BE2C (cell line): ENCODE data around the gene MATN1.

Experiments used
- DNase-seq: peaks from one replicate; pipeline ENCODE4 v3.0.0-alpha.2; 2020
- H3K27me3 ChIP-seq: fragments of 250-450 bp; sonication (Bioruptor Pico); 2 replicates; pipeline ENCODE4 v1.5.1; 2020; ENCODE audit warnings: mild to moderate bottlenecking
- H3K36me3 ChIP-seq: fragments of 250-450 bp; sonication (Bioruptor Pico); 2 replicates; pipeline ENCODE4 v1.5.1; 2020; ENCODE audit warnings: mild to moderate bottlenecking
- H3K4me1 ChIP-seq: fragments of 250-450 bp; sonication (Bioruptor Pico); 2 replicates; pipeline ENCODE4 v1.5.1; 2020
- H3K4me3 ChIP-seq: 2 replicates; pipeline ENCODE4 v1.5.1; 2011; ENCODE audit warnings: low read depth, low read length
- H3K9me3 ChIP-seq: fragments of 250-450 bp; sonication (Bioruptor Pico); 2 replicates; pipeline ENCODE4 v1.5.1; 2020
- TF ChIP-seq, protein P1 (sequence below): IDR thresholded peaks from 2 replicates; pipeline ENCODE4 v1.5.1; 2012; ENCODE audit warnings: mild to moderate bottlenecking, low read depth, low read length

The MATN1 gene

DNA sequence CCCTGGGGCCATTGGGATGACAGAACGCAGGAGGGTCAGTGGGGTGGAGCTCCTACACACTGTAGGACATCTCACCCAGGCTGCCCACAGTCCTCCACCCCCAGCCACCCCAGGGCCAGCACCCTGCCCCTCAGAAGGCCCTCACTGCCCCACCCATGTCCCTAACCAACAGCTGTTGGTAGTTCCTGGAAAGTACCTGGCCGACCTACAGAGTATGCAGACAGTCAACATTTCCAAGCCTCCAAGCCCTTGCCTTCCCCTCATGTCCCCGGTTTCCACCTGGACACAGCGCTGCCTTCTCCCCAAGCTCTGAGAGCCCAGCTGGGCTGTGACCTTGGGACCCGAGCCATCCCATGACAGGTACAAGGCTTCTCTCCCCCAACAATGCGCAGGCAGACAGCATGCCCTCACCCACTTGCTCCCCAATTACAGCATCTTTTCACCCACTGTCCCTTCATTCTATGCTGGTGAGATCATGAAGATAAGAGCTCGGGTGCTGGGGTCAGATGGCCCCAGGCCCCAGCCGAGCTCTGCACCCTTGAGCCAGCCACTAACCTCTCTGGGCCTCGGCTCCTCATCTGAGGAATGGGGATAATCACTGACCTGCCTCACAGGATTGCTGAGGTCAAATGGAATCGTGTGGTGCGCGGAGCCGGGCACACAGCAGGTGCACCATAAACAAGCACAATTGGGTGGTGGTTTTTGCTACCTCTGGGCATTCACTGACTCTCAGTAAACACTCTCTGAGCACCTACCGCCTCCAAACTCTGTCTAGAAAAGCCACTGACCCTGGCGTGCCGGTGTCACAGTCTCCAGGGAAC lies 23.0 kb upstream of the MATN1 start:
- no peaks in the 10 kb centered on the region for H3K36me3 ChIP-seq
- no peaks in the 10 kb centered on the region for H3K4me1 ChIP-seq
- no peak for DNase-seq
- TF ChIP-seq, protein P1, sequence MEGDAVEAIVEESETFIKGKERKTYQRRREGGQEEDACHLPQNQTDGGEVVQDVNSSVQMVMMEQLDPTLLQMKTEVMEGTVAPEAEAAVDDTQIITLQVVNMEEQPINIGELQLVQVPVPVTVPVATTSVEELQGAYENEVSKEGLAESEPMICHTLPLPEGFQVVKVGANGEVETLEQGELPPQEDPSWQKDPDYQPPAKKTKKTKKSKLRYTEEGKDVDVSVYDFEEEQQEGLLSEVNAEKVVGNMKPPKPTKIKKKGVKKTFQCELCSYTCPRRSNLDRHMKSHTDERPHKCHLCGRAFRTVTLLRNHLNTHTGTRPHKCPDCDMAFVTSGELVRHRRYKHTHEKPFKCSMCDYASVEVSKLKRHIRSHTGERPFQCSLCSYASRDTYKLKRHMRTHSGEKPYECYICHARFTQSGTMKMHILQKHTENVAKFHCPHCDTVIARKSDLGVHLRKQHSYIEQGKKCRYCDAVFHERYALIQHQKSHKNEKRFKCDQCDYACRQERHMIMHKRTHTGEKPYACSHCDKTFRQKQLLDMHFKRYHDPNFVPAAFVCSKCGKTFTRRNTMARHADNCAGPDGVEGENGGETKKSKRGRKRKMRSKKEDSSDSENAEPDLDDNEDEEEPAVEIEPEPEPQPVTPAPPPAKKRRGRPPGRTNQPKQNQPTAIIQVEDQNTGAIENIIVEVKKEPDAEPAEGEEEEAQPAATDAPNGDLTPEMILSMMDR: no peak
- no peaks in the 10 kb centered on the region for H3K9me3 ChIP-seq
- no peak overlapping the region for H3K4me3 ChIP-seq
- H3K27me3 ChIP-seq: no peaks in the 10 kb centered on the region

DNA sequence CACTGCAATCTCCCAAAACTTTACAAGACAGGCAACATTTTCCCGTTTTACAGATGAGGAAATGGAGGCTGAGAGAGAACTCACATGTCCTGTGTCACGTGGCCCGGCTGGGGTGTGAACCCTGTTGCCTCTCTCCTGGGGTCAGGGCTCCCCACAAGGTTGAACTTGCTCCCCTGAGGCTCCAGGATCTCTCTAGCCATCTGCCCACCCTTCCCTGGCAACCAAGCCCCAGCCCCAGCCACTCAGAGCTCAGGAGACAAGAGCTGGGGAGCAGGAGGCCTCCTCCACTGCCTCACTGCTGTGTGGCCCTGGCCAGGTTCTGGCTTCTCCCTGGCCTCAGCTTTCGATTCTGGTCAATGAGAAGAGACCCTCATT lies 22.4 kb upstream of the MATN1 start:
- no peaks in the 10 kb centered on the region for H3K27me3 ChIP-seq
- no peaks in the 10 kb centered on the region for H3K9me3 ChIP-seq
- DNase-seq: no peak
- H3K4me1 ChIP-seq: no peaks in the 10 kb centered on the region
- TF ChIP-seq, protein P1: no peak
- no peak overlapping the region for H3K4me3 ChIP-seq
- no peaks in the 10 kb centered on the region for H3K36me3 ChIP-seq

DNA sequence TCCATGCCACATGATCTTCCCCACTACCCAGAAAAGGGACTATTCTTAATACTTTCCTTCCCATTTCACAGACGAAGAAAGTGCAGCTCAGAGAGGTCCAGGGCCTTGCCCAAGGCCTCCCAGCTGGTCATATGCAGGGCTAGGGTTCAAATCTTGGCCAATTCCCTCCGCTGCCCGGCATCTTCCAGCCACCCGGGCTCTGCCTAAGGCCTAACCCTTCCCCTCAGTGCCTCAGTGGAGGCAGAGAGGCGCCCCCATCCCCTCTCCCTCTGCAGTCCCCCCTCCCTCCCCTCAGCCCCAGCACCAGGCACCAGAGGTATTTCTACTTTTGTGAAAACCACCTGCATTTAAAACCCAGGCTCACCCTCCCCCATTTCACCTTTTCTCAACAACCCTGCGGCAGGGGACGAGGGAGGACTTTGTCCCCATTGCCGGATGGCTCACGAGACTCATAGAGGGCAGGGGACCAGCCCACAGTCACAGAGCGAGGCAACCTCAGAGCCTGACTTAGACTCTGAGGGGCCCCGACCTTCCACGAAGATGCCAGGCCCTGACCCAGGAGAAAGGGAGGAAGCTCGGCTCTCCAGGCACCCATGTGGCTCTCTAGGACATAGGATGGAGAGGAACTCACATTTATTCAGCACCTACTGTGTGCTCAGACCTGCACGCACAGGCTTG lies 21.9 kb upstream of the MATN1 start:
- Histone ChIP-seq H3K4me1 (no peaks in the 10 kb centered on the region), H3K9me3 (no peaks in the 10 kb centered on the region), H3K27me3 (no peaks in the 10 kb centered on the region), H3K36me3 (no peaks in the 10 kb centered on the region), H3K4me3 (no peak overlapping the region)
- no peak for DNase-seq
- TF ChIP-seq, protein P1: no peak

DNA sequence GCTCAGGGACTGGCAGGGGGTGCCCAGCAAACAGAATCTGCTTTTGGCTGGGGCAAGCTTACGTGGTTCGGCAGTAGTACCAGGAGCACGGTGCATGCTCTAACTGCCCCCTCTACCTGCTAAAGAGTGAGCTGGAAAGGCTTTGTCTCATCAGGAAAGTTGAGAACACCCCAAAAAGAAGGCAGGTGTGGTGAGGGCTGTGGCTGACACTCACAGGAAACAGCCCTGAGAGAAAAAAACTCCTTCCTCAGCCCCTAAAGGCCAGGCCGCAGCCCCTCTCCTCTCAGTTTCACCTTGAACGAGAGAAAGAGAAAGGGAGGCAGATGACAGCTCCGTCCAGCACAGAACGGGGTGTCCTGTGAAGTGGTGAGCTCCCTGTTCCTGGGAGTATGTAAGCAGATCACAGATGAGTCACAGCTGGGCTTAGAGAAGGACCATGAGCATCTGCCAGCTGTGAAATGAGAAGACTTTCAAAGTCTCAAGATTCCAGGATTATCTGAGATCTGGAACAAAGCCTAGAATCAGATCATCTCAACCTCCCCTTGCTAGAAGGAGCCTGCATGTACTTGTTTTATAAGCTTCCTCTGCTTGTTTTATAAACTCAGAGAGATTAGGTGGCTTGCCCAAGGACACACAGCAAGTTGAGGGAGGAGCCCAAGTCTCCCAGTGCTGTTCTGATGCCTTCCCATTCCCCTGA lies 20.8 kb upstream of the MATN1 start:
- no peaks in the 10 kb centered on the region for H3K4me1 ChIP-seq
- no peak for DNase-seq
- no peaks in the 10 kb centered on the region for H3K36me3 ChIP-seq
- no peaks in the 10 kb centered on the region for H3K9me3 ChIP-seq
- TF ChIP-seq, protein P1: no peak
- H3K27me3 ChIP-seq: no peaks in the 10 kb centered on the region
- H3K4me3 ChIP-seq: no peak overlapping the region

DNA sequence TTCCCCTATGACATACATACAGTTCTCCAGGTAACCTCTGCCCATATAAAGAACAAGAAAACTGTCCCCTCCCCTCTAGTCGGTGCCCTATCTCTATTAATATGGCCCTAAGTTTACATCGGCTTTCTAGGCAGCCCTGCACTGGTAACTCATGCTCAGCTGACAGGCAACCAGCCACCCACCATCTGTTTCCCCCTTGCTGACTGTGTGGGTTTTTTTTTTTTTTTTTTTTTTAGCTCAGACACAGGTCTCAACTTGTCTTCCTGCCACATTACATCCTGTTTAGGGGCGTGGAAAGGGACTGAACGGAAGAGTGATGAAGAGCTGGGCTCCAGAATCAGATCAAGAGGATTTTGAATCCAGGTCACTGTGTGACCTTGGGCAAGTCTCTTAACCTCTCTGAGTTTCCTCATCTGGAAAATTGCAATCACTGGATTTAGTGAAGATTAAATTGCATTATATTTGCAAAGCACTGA lies 20.2 kb upstream of the MATN1 start:
- Histone ChIP-seq H3K4me1 (no peaks in the 10 kb centered on the region), H3K36me3 (no peaks in the 10 kb centered on the region), H3K4me3 (no peak overlapping the region)

More for the DNA sequence above, 20.2 kb upstream of the MATN1 start:
- H3K9me3 ChIP-seq: no peaks in the 10 kb centered on the region
- TF ChIP-seq, protein P1: no peak
- no peaks in the 10 kb centered on the region for H3K27me3 ChIP-seq
- DNase-seq: no peak
